Cardiac fibroblast (primary cell): Measurements from ENCODE around the gene TMEM74B.

Experiments
- DNase-seq, 2 donors: peaks; one replicate each; pipeline versions ENCODE4 v3.0.0 to v3.0.0-alpha.2; 2010; ENCODE audit warnings: low read depth in 2 of 2
- H3K4me3 ChIP-seq, 2 donors: replicated peaks in 1 of 2; 1 replicate in 1 of 2; 2 replicates in 1 of 2; pipeline ENCODE4 v1.5.1; 2011; ENCODE audit warnings: low read depth in 2 of 2, low read length in 2 of 2, mild to moderate bottlenecking in 2 of 2, moderate library complexity in 1 of 2
- CTCF ChIP-seq: IDR thresholded peaks from one replicate; pipeline ENCODE4 v1.5.1; 2011; ENCODE audit warnings: low read depth, mild to moderate bottlenecking, low read length, inconsistent platforms

TMEM74B gene

GRCh38 chr20:1146957-1147356 lies 37.8 kb downstream of the TMEM74B start:
- no peak for DNase-seq
- H3K4me3 ChIP-seq = no peak overlapping the region
- TF ChIP-seq CTCF = no peak

- TF ChIP-seq CTCF = no peak
- no peak overlapping the region for H3K4me3 ChIP-seq
- no peak for DNase-seq
Measured at GRCh38 chr20:1144401-1145172, 40.2 kb downstream of the TMEM74B start.

GRCh38 chr20:1137236-1137635 lies 47.5 kb downstream of the TMEM74B start:
- no peak for DNase-seq
- no peak overlapping the region for H3K4me3 ChIP-seq
- TF ChIP-seq CTCF = no peak

- no peak for DNase-seq
- TF ChIP-seq CTCF = no peak
- no peak overlapping the region for H3K4me3 ChIP-seq
Measured at GRCh38 chr20:1134836-1135235, 49.9 kb downstream of the TMEM74B start.

GRCh38 chr20:1134355-1134754 lies 50.4 kb downstream of the TMEM74B start:
- TF ChIP-seq CTCF = no peak
- no peak overlapping the region for H3K4me3 ChIP-seq
- no peak for DNase-seq

GRCh38 chr20:1131354-1131753 lies 53.4 kb downstream of the TMEM74B start:
- no peak for DNase-seq

More at GRCh38 chr20:1131354-1131753, 53.4 kb downstream of the TMEM74B start:
- H3K4me3 ChIP-seq = no peak overlapping the region
- no peak for TF ChIP-seq CTCF
